Left colon (tissue), 2 donors: ENCODE results near the gene JAKMIP1. TPM values are rescaled to one million over a fixed set of nuclear protein-coding genes. Genes with fewer than 3 reads are reported as not detected.
"Not testable (repeated sequence)": the region's sequence is repeated elsewhere in the genome, so short reads cannot be mapped to it uniquely, and the experiment has no call there.

ENCODE experiments used
- ATAC-seq: fragments of 200-7000 bp; cut with Tn5 transposase; one replicate; pipeline ENCODE4 v1.9.1; 2020; ENCODE audit warnings: mild to moderate bottlenecking, moderate library complexity
- DNase-seq, 2 donors: peaks; one replicate each; pipeline ENCODE4 v3.0.0-alpha.2; 2020
- intact Hi-C, 2 donors: fragments of 100-400 bp; cut with DNase I in 1 of 2; cut with micrococcal nuclease in 1 of 2; formaldehyde crosslinking; loops; one replicate each; pipeline versions ENCODE4 v1.11.2 to v1.14.0; 2022; cut with DNase I, micrococcal nuclease
- total RNA-seq, 2 donors: library from RNA; stranded (reverse); fragmentation: NEBNext Ultra II Directional; extraction: Animal tissue kit (Norgen Biotek cat#: 25700); gene quantifications; one replicate each; pipeline ENCODE4 v1.2.1, GENCODE V29; 2021
- donor health status: DM: no; HTN: no; CAD: no.
- donor health status: DM: yes; HTN: yes; CAD: no.

JAKMIP1 gene
- total RNA-seq, 2 donors from 2014 or later = 0.37 to 0.42 TPM

DNA sequence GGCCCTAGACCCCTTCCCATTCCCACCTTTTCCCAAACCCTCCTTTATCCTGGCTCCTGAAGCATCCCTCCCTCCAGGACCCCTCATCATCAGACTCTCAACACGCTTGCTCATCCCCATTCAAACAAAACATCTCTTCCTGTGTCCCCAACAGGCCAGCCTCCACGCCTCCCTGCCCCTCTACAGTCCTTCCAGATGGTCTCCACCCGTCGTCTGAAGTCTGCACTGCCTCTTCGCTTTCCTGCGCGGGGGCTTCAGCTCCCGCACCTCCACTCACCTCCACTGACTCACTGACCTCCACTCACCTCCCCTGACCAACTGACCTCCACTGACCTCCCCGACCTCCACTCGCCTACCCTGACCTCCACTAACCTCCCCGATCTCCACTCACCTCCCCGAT, 39.8 kb downstream of the JAKMIP1 start:
- no peak for DNase-seq
- intact Hi-C loops = no loop called here

DNA sequence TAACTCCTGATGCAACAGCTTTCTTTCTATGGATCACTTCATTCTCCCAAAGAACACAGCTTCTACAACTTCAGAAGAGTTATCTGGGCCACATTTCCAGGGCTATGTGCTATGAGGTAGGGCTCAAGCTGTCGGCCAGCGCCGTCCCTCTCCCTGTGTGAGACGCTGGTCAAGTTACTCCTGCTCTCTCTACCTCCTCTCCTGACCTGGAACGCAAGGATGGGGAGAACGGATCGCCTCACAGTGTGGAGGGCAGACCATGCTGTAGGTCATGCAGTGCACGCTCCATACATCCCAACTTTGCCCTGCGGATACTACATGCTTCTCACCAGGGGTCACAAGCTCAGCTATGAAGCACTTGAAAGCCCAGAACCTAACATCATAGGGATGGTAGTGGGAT, 42.4 kb downstream of the JAKMIP1 start:
- DNase-seq = no peak
- intact Hi-C loops = no loop called here
- no peak for ATAC-seq

More for the DNA sequence above, 39.8 kb downstream of the JAKMIP1 start:
- ATAC-seq = no peak

DNA sequence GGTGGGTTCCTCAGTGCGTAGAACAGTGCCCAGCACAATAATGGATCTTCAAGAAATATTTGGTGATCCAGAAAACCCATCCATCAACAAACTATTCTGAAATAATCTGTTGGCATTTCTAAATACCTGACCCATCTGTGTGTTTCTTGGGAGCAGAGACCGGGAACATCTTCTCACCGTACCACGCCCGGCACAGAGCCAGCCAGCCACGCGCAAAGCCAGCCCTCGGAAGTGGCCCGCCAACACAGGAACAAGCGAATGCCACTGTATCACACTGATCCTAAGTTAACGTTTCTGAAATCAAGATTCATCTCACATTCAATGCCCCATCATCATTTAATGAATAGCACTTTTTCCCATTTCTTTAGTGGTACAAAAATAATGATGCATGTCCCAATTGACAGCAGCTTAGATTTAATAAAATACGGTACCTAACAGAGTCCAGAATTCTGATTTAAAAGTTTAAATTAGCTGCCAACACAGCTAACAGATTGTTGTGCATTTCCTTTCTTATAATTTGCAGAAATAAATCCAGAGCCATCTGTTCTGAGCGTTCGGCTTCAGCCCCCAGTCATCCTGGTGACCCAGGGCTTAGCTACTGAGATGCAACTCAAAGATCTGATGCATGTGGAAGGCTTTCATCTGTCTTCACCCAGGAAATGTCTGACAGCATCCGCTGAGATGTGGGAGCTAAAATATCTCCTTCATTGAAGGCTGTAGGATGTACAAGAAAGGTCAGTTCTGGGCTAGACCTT, 44.2 kb downstream of the JAKMIP1 start:
- no peak for DNase-seq
- intact Hi-C loops = no loop called here
- ATAC-seq = no peak

- intact Hi-C loops = no loop called here
- ATAC-seq = no peak
- DNase-seq = no peak
Observed at GRCh38 chr4:6154875-6155274, 45.5 kb downstream of the JAKMIP1 start.

DNA sequence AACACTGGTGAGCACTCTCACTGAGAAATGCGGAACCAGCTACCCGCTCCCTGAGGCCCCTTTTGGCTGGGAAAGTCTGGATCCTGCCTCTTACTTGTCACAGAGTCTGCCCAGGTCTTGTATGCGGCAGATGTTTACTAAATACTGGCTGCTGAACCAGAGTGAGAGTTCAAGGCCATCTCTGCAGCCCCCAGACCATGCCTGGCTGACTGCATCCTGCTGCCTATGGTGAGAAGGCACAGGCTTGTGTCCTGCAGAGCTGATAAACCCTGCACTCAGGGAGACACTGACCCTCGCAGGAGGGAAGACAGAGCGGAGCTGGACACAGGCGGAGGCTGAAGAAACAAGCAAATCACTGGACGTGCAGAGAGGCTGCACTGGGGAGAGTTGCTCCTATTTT, 46.5 kb downstream of the JAKMIP1 start:
- ATAC-seq = no peak
- intact Hi-C loops = no loop called here
- no peak for DNase-seq

GRCh38 chr4:6152869-6153705, 47.3 kb downstream of the JAKMIP1 start:
- ATAC-seq = no peak
- no peak for DNase-seq
- intact Hi-C loops = no loop called here

DNA sequence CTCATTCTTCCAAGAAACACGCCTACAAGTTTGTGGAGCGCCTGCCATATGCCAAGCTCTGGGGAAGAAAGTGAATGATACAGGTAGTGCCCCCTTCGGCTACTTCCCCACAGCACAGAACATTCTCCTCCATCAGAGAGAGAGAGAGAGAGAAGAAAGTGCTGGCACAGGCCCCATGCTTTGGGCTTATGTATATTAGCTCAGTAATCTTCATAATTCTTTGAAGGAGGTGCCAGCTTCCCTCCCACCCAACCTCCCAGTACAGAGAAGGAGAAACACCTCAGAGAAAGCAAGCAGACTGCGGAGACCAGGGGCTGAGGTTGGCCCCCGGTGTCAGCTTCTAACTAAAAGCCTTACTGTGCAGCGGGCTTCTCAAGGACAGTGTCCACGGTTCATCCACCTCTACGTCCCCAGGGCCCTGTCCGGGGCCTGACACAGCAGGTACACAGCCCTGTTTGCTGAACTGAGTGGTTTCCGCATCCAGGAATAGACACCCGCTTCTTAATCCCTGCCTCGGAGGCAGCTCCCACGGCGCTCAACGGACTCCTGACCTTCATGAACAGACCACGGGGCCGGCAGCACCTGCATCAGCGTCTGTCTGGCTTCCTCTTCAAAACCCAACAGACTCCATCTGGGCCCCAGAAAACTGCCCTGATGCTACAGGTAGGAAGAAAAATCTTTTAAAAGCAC, 50.2 kb downstream of the JAKMIP1 start:
- ATAC-seq (no peak), DNase-seq (no peak)
- intact Hi-C loops = no loop called here

- intact Hi-C loops = no loop called here
- DNase-seq (no peak), ATAC-seq (no peak)
Observed at GRCh38 chr4:6148506-6149205, 51.7 kb downstream of the JAKMIP1 start.

DNA sequence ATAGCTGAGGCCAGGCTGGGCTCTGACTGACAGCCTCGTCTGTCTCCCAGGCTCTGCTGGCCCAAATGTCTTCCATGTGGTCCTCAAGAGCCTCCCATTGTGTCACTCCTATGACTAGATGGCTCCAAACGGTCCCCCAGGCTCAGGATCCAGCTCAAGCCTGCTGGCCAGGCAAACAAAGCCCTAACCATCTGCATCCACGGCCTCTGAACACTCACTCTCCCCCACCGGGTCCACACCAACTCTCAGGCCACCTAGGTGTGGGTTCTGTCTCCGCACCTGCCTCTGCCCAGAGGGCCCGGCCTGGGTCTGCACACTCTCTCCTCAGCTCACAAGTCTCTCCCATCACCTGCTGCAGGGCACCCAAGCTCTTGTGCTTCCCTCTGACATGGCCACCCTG, 52.9 kb downstream of the JAKMIP1 start:
- DNase-seq (no peak), ATAC-seq (no peak)
- intact Hi-C loops = no loop called here

- ATAC-seq = no peak
- intact Hi-C loops = no loop called here
- DNase-seq = no peak
Observed at GRCh38 chr4:6143603-6144181, 56.7 kb downstream of the JAKMIP1 start.

DNA sequence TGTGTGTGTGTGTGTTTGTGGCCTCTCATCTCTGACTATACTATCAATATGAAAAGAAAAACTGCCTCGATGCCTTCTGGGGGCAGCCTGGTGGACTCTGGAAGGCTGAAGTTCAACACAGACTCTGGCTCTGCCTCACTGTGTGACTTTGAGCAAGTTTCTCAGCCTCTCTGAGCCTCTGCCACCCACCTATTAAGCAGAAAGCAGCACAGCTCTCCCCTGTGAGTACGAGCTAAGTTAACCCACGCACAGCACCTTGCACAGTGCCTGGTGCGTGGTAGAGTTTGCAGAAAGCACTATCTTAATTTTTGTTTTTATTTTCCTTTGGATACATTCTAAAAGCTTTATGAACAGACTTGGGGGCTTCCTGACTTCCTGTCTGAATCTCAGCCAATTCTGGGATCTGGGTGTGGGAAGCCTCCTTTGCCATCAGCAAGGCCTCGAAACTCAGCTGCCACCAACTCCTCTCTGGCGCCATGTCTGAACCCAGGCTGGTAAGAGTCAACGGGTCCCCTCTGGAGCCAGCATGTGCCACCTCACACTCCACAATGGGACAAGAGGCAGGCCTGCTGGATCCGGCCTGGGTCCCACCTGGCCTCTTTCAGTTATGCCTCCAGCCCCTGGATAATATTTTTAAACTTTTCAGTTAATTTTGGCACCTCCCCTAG, 57.3 kb downstream of the JAKMIP1 start:
- no peak for ATAC-seq
- intact Hi-C loops = no loop called here
- DNase-seq = no peak

- no peak for ATAC-seq
- DNase-seq = no peak
- intact Hi-C loops = no loop called here
Observed at GRCh38 chr4:6142511-6142910, 57.8 kb downstream of the JAKMIP1 start.

DNA sequence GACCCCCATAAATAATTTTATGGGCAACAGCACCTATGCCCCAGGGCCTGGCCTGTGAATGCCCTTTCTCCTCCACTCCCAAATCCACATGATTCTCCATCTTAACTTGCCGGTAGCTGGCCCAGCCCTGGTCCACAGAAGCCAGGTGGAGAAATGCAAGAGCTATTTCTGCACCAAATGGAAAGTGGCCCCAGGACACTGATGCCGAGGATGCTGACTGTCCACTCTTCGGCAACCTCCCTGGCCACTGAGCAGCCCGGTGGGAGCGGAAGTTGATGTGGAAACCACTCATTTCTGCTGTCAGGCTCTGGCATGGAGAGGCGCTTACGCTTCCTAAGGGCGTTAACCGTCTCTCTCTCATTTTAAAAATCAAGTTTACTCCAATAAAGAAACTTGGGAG, 58.8 kb downstream of the JAKMIP1 start:
- intact Hi-C loops = no loop called here
- DNase-seq (no peak), ATAC-seq (no peak)

GRCh38 chr4:6141021-6141420, 59.3 kb downstream of the JAKMIP1 start:
- DNase-seq = not testable (repeated sequence)

GRCh38 chr4:6137747-6138135, 62.6 kb downstream of the JAKMIP1 start:
- intact Hi-C loops = no loop called here
- ATAC-seq (no peak), DNase-seq (no peak)

More at GRCh38 chr4:6141021-6141420, 59.3 kb downstream of the JAKMIP1 start:
- intact Hi-C loops, ATAC-seq: not testable (repeated sequence)

DNA sequence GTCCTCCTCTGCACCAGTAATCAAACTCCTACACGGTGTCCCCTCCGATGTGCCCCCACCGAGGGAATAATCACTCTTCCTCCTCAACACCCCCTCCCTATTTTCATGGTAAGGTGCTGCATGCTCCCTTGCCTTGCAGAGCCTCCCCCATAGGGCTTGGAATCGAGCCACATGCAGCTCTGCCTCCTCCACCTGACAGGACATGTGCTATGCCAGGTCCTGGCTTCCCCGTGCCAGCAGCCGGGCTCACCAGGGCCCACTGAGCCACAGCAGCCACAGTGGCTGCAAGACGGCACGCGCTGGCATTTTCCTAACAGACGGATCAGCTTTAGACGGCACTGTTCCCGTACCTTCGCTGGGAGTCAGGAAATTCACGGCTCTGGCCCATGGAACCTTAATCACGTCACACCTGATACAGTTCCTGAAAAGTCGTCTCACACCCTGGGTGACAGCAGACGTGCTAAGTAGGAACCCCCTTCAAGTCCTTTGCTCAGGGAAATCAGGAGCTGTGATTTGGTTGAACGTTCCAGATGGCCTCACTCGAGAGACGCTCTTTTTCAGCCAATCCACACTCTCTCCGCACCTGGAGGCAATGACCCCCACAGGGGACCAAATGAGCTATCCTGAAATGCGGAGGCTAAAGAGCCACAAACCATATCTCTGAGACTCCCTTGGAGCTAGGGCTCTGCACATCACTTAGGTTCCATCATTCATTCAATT, 63.2 kb downstream of the JAKMIP1 start:
- intact Hi-C loops = no loop called here
- no peak for DNase-seq
- ATAC-seq = no peak

DNA sequence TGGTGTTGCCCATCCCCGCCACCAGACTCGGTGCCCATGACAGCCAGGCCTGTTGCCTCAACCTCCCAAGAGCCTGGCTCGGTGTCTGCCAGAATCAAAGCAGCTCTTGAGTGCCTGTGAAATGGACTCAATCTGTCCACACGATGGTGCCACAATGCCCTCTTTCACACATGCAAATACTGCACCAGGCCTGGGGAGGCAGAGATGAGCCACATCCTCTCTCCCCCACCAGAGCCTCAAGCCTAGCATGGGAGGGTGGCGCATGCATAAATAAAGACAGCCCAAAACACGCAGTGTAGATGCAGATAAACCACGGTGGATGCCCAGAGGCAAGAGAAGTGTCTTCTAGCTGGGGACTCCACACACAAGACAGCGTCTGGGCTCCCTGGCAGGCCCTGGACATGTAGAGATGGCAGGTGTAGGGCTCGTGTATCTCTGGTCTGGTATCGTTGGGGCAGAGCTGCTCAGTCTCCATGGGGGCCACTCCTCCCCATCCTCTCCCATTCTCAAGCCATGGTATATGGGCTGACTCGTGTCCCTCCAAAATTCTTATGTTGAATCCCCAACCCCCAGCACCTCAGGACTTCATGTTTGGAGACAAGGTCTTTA, 65.6 kb downstream of the JAKMIP1 start:
- no peak for DNase-seq
- intact Hi-C loops = no loop called here
- no peak for ATAC-seq
